Measurements from ENCODE around the gene TMEM200B.
"Not testable (repeated sequence)": the region's sequence is repeated elsewhere in the genome, so short reads cannot be mapped to it uniquely, and the experiment has no call there.

Gene TMEM200B

GRCh38 chr1:29133861-29134694 is 10.4 kb upstream of the TMEM200B start:
- no peak for DNase-seq

- not testable (repeated sequence) for DNase-seq
These were observed 7.4 kb upstream of the TMEM200B start for GRCh38 chr1:29131056-29131455.

GRCh38 chr1:29129916-29130315 is 6.2 kb upstream of the TMEM200B start:
- no peak for DNase-seq

- DNase-seq, result no peak
These were observed 5.0 kb upstream of the TMEM200B start for GRCh38 chr1:29128739-29129138.

- DNase-seq, result no peak
These were observed 2.5 kb upstream of the TMEM200B start for GRCh38 chr1:29126198-29126597.

GRCh38 chr1:29125788-29126187 is 2.1 kb upstream of the TMEM200B start:
- DNase-seq, result no peak

GRCh38 chr1:29125237-29125641 is 1.5 kb upstream of the TMEM200B start:
- no peak for DNase-seq

- DNase-seq, result peak; percentile 49
These were observed 898 bp upstream of the TMEM200B start for GRCh38 chr1:29124366-29125236.

- peak; percentile 18 for DNase-seq
These were observed 433 bp downstream of the TMEM200B start for GRCh38 chr1:29123053-29123886.

GRCh38 chr1:29122682-29123052 is 1.0 kb downstream of the TMEM200B start:
- DNase-seq, result peak; percentile 26

GRCh38 chr1:29121936-29122681 is 1.6 kb downstream of the TMEM200B start:
- DNase-seq, result no peak

- DNase-seq, result no peak
These were observed 2.2 kb downstream of the TMEM200B start for GRCh38 chr1:29121516-29121935.

GRCh38 chr1:29120947-29121485 is 2.7 kb downstream of the TMEM200B start:
- peak; percentile 64 for DNase-seq

GRCh38 chr1:29120367-29120766 is 3.3 kb downstream of the TMEM200B start:
- DNase-seq, result no peak

- no peak for DNase-seq
These were observed 4.4 kb downstream of the TMEM200B start for GRCh38 chr1:29119121-29119929.

GRCh38 chr1:29117381-29117780 is 6.3 kb downstream of the TMEM200B start:
- DNase-seq, result no peak

GRCh38 chr1:29114654-29115053 is 9.0 kb downstream of the TMEM200B start:
- DNase-seq, result no peak

- DNase-seq, result no peak
These were observed 10.1 kb downstream of the TMEM200B start for GRCh38 chr1:29113413-29114117.

- DNase-seq, result no peak
These were observed 10.8 kb downstream of the TMEM200B start for GRCh38 chr1:29112705-29113412.

- not testable (repeated sequence) for DNase-seq
These were observed 15.7 kb downstream of the TMEM200B start for GRCh38 chr1:29108041-29108440.

Measured in suppressor macrophage treated with lipopolysaccharide for 4 hours (primary cell).